Adipocyte (in vitro differentiated cells): ENCODE results near the gene CTNNB1.
A peak's percentile ranks its signal among the peaks of the same experiment; 100 is the strongest.

ENCODE experiments used
- DNase-seq: peaks from one replicate; pipeline ENCODE4 v3.0.0-alpha.2; 2015; ENCODE audit warnings: low read depth
- H3K27me3 ChIP-seq: replicated peaks from 2 replicates; pipeline ENCODE4 v1.7.0; 2013; ENCODE audit warnings: mild to moderate bottlenecking, low read length, moderate library complexity; ENCODE audit not compliant: control insufficient read depth, insufficient read depth
- H3K36me3 ChIP-seq: 2 replicates; pipeline ENCODE4 v1.7.0; 2013; ENCODE audit warnings: low read length, mild to moderate bottlenecking, moderate library complexity; ENCODE audit not compliant: control insufficient read depth, insufficient read depth, severe bottlenecking
- H3K4me1 ChIP-seq: 2 replicates; pipeline ENCODE4 v1.7.0; 2013; ENCODE audit warnings: mild to moderate bottlenecking, low read length, moderate library complexity; ENCODE audit not compliant: control insufficient read depth, insufficient read depth
- H3K4me3 ChIP-seq: 2 replicates; pipeline ENCODE4 v1.7.0; 2013; ENCODE audit warnings: mild to moderate bottlenecking, low read length, moderate library complexity
- H3K9ac ChIP-seq: 2 replicates; pipeline ENCODE4 v1.7.0; 2013; ENCODE audit warnings: mild to moderate bottlenecking, low read length, moderate library complexity
- H3K9me3 ChIP-seq: 2 replicates; pipeline ENCODE4 v1.7.0; 2013; ENCODE audit warnings: mild to moderate bottlenecking, low read length, moderate library complexity; ENCODE audit not compliant: control insufficient read depth

The CTNNB1 gene

DNA sequence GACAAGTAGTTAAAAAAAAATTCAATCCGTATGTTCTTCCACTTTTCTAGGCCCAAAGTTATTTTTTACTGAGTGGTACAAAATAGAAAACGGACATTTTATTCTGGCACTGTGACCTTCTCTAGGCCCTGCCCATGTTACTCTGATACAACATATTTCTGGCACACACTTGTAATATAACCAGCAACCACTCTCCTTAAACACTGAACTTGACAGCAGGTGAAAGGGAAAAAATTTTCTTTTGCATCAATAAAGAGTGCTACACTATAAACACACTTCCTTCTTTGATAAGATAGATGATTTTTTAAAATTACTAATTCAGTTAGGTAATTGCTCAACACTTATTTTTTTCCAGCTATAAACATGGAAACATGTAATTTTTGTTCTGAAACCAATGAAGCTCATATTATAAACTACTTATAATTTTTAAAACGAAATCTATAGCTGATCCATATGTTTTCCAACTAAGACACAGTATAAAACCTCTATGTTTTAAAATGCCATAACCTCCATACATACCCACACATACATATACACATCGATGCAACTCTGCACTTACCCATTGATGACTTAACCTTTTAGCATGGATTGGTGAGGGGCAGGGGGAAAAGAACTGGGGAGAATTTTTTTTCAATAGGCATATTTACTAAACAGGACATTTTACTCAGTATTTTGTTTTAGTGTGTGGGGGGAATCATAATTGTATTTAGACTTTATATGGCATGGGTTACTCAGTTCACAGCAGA lies 5.3 kb upstream of the CTNNB1 start:
- no peak for DNase-seq
- no peak overlapping the region for H3K4me3 ChIP-seq
- H3K36me3 ChIP-seq: no peaks in the 10 kb centered on the region
- H3K9ac ChIP-seq: no peak overlapping the region
- no peaks in the 10 kb centered on the region for H3K27me3 ChIP-seq
- H3K9me3 ChIP-seq: no peaks in the 10 kb centered on the region
- H3K4me1 ChIP-seq: no peaks in the 10 kb centered on the region

DNA sequence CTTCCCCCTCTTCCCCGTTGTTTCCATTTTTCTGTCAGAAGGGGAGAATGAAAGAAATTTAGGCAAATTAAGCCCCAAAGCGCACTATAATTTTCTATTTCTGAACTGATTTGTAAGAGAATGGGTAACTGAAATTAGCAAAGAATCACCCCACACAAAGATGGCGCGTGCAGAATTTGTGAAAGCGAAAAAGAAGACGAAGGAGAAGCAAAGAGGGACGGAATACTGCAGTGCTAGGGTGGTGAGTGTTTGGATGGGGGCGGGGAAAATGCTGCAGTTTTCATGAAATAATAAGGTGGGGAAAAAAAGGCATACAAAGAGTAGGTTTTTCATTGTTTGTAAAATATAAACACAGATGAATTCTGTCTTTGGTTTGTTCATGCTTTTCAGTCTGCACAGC lies 4.6 kb upstream of the CTNNB1 start:
- no peak for DNase-seq
- H3K4me1 ChIP-seq: no peaks in the 10 kb centered on the region
- H3K9ac ChIP-seq: no peak overlapping the region
- no peaks in the 10 kb centered on the region for H3K9me3 ChIP-seq
- H3K4me3 ChIP-seq: no peak overlapping the region
- no peaks in the 10 kb centered on the region for H3K36me3 ChIP-seq
- no peaks in the 10 kb centered on the region for H3K27me3 ChIP-seq

DNA sequence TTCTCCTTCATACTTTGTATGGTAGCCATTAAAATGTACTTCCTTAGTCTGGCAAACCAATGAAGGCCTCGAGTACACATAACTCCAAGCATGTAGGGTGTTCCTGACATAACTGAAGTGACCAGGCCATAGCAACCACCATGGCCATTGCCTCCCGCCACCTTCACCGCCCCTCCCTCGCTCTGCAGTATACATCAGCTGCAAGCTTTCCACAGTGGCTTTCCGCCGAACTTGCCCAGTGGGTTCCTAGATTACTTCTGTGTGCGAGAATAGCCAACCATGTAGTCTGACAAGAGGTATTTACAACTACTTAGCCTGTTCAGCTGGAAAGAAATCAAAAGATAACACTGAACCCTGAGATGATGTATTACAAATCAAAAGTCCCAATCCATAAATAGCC lies 3.4 kb upstream of the CTNNB1 start:
- no peaks in the 10 kb centered on the region for H3K4me1 ChIP-seq
- no peak for DNase-seq
- H3K36me3 ChIP-seq: no peaks in the 10 kb centered on the region
- H3K9ac ChIP-seq: no peak overlapping the region
- H3K4me3 ChIP-seq: no peak overlapping the region
- no peaks in the 10 kb centered on the region for H3K27me3 ChIP-seq
- no peaks in the 10 kb centered on the region for H3K9me3 ChIP-seq

DNA sequence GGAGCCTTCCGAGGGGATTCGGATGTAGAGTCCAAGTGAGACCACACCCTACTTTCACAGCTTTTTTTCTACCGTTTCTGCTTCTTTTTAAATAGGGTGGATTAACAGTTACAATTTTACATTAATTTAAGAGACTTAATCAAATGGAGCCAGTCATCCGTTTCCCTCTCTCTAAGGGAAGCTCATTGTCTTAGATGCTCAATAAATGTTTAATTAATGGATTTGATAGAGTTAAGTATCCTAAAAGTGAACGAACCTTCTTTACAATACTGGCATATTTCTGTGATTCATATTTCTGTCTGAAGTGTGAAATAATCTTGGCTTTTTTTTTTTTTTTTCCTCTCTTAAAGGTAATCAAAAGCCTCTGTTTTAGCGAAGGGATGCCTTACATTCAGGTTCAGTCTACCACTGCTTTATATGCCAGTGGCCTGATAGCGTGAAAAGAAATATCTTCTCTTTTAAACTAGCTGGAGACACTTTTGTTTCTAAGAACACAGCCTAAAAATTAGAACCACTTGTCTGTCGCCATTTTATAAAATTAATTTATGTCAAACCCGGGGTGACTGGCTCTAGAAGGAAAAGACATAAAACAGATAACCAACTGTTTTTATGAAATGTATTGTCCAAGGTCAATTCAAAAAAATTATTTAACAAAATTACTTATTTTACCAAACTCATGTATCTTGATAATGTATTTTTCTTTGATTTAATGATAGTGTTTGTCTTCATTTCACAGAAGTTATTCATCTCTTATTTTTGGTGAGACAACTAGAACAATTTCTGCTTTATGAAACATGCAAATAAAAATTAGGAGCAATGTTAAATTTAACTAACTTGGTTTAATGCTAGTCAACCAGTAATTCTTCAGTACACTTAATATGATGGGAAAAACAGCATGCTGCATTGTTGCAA lies 2.5 kb upstream of the CTNNB1 start:
- H3K27me3 ChIP-seq: no peaks in the 10 kb centered on the region
- H3K4me1 ChIP-seq: peaks cover 6% of the 10 kb centered on the region
- no peak overlapping the region for H3K9ac ChIP-seq
- no peaks in the 10 kb centered on the region for H3K9me3 ChIP-seq
- H3K36me3 ChIP-seq: no peaks in the 10 kb centered on the region
- no peak overlapping the region for H3K4me3 ChIP-seq
- DNase-seq: no peak

DNA sequence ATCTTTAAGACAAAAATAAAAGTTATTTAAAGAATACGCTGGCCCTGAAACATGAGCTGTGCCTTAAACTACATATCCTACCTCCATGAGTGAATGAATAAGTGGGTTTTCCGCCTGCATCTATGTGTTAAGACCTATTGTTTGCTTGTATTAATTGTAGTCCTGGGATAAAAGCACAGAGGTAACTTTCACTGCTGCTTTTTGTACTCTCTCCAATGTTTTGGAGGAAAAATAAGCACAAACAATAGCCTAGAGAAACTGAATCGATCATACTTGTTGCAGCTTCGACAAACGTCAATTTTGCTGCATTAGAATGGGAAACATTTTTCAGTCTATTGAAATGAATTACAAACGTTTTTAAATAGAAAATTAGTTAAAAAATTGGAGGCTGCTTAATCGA lies 1.3 kb upstream of the CTNNB1 start:
- H3K4me3 ChIP-seq: peak overlapping the region; percentile 93
- no peaks in the 10 kb centered on the region for H3K36me3 ChIP-seq
- no peak overlapping the region for H3K9ac ChIP-seq
- H3K4me1 ChIP-seq: peaks cover 19% of the 10 kb centered on the region
- H3K9me3 ChIP-seq: no peaks in the 10 kb centered on the region
- H3K27me3 ChIP-seq: no peaks in the 10 kb centered on the region
- DNase-seq: no peak

DNA sequence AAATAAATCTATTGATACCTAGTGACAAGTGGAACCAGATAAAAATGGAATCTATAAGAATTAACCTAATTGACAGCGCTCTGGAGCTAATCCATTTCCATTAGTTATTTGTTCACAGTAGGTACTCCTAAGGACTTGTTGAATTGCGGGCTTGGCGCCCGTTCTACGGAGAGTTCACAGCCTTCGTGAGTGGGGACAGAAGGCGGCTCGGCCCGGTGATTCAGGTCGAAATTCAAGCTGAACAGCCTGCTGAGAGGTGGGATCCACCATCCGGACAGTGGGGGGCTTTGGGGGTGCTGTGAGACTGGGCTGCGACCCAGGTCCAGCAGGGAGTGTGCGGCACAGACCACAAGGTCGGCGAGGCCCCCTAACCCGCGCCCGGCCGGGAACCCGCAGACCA lies 779 bp upstream of the CTNNB1 start:
- peak overlapping the region; percentile 93 for H3K4me3 ChIP-seq
- DNase-seq: peak; percentile 18
- H3K9ac ChIP-seq: peak overlapping the region; percentile 98

DNA sequence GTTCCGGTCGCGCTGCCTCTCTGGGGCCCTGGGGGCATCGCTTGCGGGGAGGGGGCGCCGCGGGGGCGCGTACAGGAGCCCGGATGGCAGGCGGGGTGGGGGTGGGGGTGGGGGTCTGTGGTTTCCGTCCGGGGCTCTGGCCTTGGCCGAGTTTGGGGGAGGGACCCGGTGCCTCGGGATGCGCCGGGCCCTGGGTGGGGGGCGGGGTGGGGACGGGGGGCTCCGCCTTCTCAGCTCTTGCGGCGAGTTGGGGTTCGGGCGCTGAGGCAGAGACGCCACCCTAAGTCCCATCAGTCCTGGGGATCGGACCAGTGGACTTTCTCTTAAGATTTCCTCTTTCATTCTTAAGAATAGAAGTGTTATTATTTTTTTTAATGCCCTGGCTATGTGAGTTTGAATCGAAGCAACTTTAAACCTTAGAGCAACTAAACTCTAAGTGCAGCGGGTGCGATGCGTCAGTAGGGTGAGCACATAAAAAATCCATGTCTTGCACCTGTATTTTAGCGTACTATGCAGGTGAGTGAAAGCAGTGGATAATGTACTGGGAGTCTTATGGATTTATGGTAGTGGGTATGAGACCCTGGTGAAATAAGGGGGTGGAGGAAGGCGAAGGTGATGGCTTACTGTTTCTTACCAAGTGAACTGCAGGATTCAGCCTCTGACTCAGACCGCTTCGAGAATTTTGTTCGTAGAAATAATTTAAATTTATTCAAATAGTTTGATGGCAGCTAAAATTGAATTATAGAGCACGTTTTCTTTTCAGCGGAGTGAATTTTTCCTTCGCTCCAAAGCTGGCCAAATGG lies 762 bp downstream of the CTNNB1 start:
- peak; percentile 65 for DNase-seq
- H3K4me3 ChIP-seq: peak overlapping the region; percentile 93
- peaks cover 33% of the 10 kb centered on the region for H3K4me1 ChIP-seq
- no peaks in the 10 kb centered on the region for H3K9me3 ChIP-seq
- peak overlapping the region; percentile 98 for H3K9ac ChIP-seq
- H3K27me3 ChIP-seq: no peaks in the 10 kb centered on the region
- H3K36me3 ChIP-seq: no peaks in the 10 kb centered on the region

More for the DNA sequence above, 779 bp upstream of the CTNNB1 start:
- Histone ChIP-seq H3K36me3 (no peaks in the 10 kb centered on the region), H3K9me3 (no peaks in the 10 kb centered on the region), H3K4me1 (peaks cover 24% of the 10 kb centered on the region), H3K27me3 (no peaks in the 10 kb centered on the region)

DNA sequence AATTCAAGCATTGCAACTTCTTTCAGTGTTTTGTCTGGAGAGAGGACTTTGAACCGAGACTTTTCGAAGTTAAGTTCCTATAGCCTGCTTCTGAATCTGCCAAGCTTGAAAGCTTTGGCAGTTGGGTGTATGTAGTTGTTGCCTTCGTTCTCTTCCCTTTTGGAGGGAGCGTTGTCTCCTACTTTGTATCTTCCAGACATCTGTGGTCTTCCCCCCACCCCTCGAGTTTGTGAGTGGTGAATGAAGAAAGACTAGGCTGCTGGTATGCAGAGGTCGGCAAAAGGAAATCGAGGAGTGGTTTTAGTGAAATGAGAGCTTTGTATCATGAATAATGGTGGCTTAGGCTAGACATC lies 1.3 kb downstream of the CTNNB1 start:
- H3K9ac ChIP-seq: peak overlapping the region; percentile 82
- peak; percentile 76 for DNase-seq
- H3K4me3 ChIP-seq: peak overlapping the region; percentile 89
- no peaks in the 10 kb centered on the region for H3K36me3 ChIP-seq
- no peaks in the 10 kb centered on the region for H3K9me3 ChIP-seq
- H3K27me3 ChIP-seq: no peaks in the 10 kb centered on the region
- H3K4me1 ChIP-seq: peaks cover 33% of the 10 kb centered on the region

DNA sequence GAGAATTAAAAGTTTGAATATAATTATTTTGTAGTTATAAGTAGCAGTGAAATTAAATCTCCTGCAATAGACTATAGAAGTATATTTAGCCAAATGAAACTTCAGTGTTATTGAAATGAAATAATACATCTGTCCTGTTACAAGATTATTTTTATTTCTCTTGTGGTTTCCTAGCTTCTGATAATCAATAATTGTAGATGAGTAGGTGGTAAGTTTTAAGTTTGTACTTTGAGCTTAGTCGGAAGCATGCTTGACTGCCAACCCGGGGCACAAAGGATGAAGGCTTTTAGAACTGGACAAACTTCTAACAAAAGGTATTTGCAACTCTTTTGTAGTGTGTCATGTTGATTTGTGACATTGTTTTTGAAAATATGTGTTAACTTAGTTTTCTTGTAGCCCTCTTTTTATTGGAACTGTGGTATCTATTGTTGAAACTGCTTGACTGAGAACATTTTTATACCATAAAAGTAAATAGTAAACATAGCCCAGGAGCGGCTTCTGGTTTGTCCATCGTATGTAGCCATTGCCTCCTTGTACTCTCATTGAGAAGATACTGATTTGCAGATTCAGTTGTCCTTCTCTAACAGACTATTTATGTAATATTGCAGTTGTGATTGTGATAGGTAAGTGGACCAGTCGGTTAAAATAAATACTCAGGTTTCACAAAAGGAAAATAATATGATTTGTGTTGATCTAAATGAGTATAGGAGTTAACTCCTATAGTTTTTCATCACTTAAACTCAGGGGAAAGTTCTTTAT lies 2.9 kb downstream of the CTNNB1 start:
- Histone ChIP-seq H3K27me3 (no peaks in the 10 kb centered on the region), H3K4me3 (peak overlapping the region; percentile 89), H3K9me3 (no peaks in the 10 kb centered on the region), H3K36me3 (no peaks in the 10 kb centered on the region), H3K9ac (peak overlapping the region; percentile 82), H3K4me1 (peaks cover 45% of the 10 kb centered on the region)
- DNase-seq: no peak

DNA sequence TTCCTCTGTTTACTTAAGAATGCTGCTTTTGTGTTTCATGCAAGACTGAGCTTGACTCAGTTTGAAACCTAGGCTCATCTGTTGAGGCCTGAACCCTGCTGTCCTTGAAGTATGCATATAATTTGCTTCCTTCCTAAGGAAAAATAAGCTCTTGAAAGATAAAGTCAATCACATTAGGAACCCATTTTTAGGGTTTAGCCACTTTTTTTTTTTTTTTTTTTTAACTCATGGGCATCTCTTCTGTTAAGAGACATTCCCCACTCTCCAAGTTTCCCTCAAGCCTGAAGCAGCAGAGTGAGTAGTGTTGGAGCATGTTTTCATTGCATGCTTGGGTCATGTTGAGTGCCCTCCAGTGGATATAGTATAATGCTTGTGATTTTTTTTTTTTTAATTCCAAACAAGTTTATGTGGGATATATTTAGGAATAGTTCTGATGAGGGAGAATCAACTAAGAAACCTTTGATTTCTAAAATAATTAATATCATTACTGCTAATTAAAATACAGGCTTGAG lies 3.6 kb downstream of the CTNNB1 start:
- Histone ChIP-seq H3K4me1 (peaks cover 51% of the 10 kb centered on the region), H3K9ac (peak overlapping the region; percentile 4), H3K27me3 (no peaks in the 10 kb centered on the region), H3K9me3 (no peaks in the 10 kb centered on the region), H3K4me3 (peak overlapping the region; percentile 89), H3K36me3 (no peaks in the 10 kb centered on the region)
- DNase-seq: peak; percentile 76
